Esophagus muscularis mucosa (tissue), 4 donors: Measurements from ENCODE around the gene EARS2.

Source experiments
- CTCF ChIP-seq, 3 experiments: fragments of 200-600 bp in 2 of 3; fragments of 450-650 bp in 1 of 3; sonication (generic) in 2 of 3; IDR thresholded peaks; one replicate each; pipeline ENCODE4 v1.5.1; 2017 to 2019; ENCODE audit warnings: antibody characterized with exemption in 3 of 3, mild to moderate bottlenecking in 2 of 3, moderate library complexity in 1 of 3
- EP300 ChIP-seq: sonication (generic); formaldehyde crosslinking; IDR thresholded peaks from one replicate; pipeline ENCODE4 v1.6.1; 2017; ENCODE audit warnings: antibody characterized with exemption
- POLR2A ChIP-seq: fragments of 450-650 bp; IDR thresholded peaks from one replicate; pipeline ENCODE4 v1.6.1; 2017; ENCODE audit warnings: antibody characterized with exemption, moderate library complexity, mild to moderate bottlenecking, low read depth
- POLR2AphosphoS5 ChIP-seq, 2 donors: sonication (generic); formaldehyde crosslinking; IDR thresholded peaks; one replicate each; pipeline ENCODE4 v1.6.1; 2017; ENCODE audit warnings: antibody characterized with exemption in 2 of 2

DNA sequence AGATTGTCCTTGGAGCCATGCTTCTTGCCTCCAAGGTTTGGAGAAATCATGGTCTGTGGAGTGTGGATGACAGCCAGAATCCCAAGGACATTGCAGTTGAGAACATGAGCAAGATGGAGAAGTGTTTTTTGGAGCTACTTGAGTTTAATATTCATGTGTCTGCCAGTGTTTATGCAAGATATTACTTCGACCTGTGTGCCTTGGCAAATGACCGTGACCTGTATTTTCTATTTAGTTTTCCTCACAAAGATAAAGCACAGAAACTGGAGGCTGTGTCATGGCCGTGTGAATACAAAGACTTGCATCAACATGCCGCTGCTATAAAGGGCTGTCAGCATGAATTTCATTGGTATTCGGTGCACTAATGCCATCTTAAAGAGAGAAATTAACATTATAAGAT is 55.9 kb downstream of the EARS2 start:
- TF ChIP-seq CTCF (IDR thresholded peaks at IDR 0.05) (no peak), POLR2AphosphoS5 (IDR thresholded peaks at IDR 0.05) (no peak), POLR2A (no peak), EP300 (no peak)
